HG03575 (cell line): ENCODE data around the gene SLC7A7.
"Not testable (repeated sequence)": the region's sequence is repeated elsewhere in the genome, so short reads cannot be mapped to it uniquely, and the experiment has no call there.

Experiments used
- ATAC-seq: cut with Tn5 transposase; IDR thresholded peaks from one replicate; pipeline ENCODE4 v1.9.1; 2021; ENCODE audit not compliant: unreplicated experiment, insufficient number of reproducible peaks, low FRiP score; ENCODE audit errors: extremely low read depth

SLC7A7 gene

GRCh38 chr14:22814941-22815713, at the start of gene SLC7A7:
Gene SLC7A7, minus strand, starts transcription at chr14:22815435. Its CDS starts 2,037 bp downstream, at chr14:22813398.
- no peak for ATAC-seq

DNA sequence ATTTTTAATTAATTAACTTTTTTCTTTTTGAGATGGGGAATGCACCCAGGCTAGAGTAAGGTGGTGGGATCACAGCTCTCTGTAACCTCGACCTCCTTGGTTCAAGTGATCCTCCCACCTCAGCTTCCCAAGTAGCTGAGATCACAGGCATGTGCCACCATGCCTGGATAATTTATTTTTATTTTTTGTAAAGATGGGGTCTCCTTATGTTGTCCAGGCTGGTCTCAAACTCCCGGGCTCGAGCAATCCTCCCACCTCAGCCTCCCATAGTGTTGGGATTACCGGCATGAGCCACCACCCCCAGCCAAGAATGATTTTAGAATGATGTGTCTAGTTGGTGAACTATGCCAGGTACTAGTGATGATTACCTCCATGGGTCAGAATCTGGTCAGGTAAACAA, 49.7 kb upstream of the SLC7A7 start:
- no peak for ATAC-seq

DNA sequence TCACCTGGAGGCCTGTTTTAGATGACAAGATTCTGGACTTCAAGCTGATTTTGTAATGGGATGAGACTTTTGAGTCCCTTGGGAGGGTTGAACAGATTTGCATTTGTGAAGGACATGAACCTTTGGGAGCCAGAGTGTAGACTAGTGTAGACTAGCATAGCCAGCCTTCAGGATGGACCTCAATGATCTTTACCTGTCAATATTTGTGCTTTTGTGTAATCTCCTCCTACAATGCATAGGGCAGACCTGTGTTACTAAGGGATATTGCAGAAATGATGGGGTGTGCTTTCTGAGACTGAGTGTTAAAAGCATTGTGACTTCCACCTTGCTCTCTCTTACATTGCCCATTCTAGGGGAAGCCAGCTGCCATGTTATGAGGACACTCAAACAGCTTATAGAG, 46.4 kb upstream of the SLC7A7 start:
- ATAC-seq = no peak

DNA sequence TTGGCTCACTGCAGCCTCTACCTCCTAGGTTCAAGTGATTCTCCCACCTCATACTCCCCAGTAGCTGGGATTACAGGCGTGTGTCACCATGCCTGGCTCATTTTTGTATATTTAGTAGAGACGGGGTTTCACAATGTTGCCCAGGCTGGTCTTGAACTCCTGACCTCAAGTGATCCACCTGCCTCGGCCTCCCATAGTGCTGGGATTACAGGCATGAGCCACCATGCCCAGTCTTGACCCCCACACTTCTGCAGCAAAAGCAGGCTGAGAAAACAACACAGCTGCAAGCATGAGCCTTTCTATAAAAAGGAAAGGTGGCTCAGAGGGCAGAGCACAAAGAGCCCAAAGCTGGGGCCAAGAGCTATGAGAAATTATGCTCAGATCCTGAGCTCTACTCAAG, 45.1 kb upstream of the SLC7A7 start:
- ATAC-seq = not testable (repeated sequence)

- no peak for ATAC-seq
Measured at GRCh38 chr14:22856428-22856827, 41.2 kb upstream of the SLC7A7 start.

GRCh38 chr14:22854963-22855724, 39.9 kb upstream of the SLC7A7 start:
- ATAC-seq = no peak

GRCh38 chr14:22854296-22854695, 39.1 kb upstream of the SLC7A7 start:
- ATAC-seq = not testable (repeated sequence)

DNA sequence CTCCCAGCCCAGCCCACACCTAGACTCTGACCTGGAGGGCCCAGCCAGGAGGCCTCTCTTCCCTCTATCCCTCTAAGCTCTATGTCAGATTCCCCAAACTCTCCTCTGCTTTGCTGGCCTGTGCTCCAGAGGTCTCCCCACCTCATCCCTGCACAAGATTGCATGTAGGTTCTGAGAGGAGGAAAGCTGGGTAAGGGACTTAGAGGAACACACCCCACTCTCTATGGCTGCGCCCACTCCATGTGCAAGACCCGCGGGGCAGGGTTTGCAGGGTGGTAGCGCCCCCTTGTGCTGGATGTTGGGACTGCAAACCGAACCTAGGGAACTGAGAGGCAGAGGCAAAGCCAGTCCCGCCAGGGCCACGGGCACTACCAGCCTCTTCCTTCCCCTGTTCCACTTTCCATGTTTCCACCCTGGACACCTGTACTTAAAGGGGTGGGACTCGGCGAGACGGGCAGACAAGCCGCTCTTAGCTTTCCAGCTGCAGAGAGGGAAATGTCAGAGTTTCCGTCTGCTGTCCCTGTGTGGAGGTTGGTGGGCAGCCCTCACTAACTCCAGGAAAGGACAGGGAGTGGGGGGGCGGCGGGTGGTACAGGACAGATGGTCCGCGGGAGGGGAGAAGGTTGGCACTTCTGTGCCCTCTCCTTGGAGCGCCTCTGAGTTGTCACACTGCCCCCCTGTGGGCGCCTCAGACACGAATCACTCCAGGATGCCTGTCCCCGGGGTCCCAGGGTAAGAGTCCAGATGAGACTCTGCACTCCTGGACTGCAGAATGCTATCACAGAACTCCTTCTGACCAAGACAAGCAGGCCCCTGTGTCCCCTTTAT, 37.9 kb upstream of the SLC7A7 start:
- ATAC-seq = no peak

DNA sequence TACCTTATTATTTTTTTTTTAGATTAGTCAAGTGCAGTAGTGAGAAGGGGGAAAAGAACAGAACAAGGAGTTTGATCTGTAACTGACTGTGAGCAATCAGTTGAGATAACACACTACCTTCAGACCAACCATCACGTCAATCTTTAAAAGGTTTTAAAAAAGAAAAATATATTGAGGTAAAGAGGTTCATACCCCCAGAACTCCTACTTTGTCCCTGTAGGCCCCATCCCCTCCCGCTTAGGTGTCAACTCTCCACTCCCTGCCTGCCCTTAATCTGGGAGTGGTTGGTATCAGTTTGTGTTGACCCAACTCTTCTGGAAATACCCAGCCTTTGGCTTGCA, 37.3 kb upstream of the SLC7A7 start:
- no peak for ATAC-seq

GRCh38 chr14:22852178-22852577, 36.9 kb upstream of the SLC7A7 start:
- not testable (repeated sequence) for ATAC-seq

- no peak for ATAC-seq
Measured at GRCh38 chr14:22850944-22851764, 35.9 kb upstream of the SLC7A7 start.

- ATAC-seq = no peak
Measured at GRCh38 chr14:22849212-22849819, 34.1 kb upstream of the SLC7A7 start.

DNA sequence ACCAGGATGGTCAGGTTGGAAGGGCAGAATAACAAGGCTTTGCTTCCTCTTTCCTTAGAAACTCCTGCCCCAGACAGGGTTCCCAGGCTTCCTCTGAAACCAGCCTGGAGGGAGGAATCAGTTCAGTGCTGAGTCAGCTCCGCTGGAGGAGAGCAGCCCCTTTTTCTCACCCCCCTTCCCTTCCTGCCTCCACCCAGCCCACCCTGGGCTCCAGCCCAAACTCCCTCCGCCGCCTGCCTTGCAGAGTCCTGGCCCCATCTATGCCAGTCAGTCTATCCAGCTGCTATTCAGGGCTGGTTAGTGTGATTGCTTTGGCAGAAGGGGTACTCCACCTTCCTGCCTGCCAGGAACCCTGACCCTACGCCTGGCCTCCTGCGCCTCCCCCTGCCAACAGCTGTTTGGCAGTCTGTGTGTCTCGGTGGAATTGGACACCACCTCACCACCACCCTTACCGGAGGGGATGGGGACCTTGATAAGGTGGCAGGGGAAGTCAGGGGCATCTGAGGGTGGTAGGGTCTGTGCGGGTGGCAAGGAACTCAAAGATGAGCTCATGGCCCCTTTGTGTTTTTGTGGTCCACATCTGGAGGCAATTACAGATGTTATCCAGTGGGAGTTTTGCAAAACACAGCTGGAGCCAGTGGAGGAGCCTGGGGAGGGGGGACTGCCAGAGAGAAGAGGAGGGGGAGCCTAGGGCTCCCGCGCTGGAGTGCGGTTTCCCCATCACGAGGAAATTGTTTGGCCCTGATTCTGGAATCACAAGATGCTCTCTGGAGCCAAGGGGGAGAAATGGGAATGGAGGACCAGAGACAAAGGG, 33.3 kb upstream of the SLC7A7 start:
- ATAC-seq = no peak

DNA sequence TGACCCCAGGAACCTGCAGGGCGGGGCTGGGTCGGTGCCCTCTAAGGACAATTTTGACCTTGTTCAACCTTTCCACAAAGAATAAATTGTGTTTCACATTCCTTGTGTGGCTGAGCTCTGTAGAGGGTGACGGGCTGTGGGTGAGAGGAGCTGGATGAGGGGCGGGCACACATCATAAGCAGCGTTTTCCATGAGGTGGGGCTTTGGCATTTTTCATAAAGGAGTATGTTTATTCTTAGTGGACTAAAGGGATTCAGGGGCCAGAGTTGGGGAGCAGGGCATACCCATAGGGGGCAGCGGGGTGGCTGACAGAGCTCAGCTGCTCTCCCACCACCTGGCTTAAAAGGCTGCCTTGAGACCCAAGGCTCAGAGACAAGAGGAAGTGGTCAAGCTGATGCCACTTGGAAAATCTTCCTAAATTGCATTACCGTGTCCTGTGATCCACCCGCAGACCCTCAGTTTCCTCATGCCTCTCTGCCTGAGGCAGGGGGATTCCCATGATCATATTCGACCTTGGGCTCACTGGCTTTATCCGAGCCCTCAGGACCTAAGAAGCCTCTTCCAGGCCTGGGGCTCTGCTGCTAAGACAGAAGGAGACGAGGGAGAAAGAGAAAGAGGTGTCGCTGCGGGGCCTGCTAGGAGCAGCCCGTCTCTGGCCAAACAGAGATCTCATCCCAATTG, 32.6 kb upstream of the SLC7A7 start:
- no peak for ATAC-seq

DNA sequence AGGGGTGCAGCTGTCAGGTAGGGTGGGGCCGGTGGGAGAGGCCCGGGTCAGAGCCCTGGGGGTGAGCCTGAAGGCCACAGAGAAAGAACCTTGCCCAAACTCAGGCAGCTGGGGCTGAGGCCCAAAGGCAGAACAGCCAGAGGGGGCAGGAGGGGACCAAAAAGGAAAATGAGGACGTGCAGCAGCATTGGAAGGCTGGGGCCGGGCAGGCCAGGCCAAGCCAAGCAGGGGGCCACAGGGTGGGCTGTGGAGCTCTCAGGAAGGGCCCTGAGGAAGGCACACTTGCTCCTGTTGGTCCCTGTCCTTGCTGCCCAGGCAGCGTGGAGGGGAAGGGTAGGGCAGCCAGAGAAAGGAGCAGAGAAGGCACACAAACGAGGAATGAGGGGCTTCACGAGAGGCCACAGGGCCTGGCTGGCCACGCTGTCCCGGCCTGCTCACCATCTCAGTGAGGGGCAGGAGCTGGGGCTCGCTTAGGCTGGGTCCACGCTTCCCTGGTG, 31.6 kb upstream of the SLC7A7 start:
- no peak for ATAC-seq

DNA sequence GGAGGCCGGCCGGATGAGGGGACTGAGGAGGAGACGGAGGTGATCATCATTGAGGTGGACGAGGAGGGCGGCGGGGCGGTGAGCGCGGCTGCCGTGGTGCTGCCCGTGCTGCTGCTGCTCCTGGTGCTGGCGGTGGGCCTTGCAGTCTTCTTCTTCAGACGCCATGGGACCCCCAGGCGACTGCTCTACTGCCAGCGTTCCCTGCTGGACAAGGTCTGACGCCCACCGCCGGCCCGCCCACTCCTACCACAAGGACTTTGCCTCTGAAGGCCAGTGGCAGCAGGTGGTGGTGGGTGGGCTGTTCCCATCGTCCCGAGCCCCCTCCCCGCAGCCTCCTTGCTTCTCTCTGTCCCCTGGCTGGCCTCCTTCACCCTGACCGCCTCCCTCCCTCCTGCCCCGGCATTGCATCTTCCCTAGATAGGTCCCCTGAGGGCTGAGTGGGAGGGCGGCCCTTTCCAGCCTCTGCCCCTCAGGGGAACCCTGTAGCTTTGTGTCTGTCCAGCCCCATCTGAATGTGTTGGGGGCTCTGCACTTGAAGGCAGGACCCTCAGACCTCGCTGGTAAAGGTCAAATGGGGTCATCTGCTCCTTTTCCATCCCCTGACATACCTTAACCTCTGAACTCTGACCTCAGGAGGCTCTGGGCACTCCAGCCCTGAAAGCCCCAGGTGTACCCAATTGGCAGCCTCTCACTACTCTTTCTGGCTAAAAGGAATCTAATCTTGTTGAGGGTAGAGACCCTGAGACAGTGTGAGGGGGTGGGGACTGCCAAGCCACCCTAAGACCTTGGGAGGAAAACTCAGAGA, 30.8 kb upstream of the SLC7A7 start:
- no peak for ATAC-seq
